ENCODE data around the gene LCN6. TPM values are rescaled to one million over a fixed set of nuclear protein-coding genes. Genes with fewer than 3 reads are reported as not detected.
"Not testable (repeated sequence)": the region's sequence is repeated elsewhere in the genome, so short reads cannot be mapped to it uniquely, and the experiment has no call there.

Gene LCN6
- total and polyA plus RNA-seq, 4 donors, result 1.4 to 12.3 (median 8.6) TPM; not detected in 1

GRCh38 chr9:136769710-136770191 is 21.4 kb upstream of the LCN6 start:
- no peak for ATAC-seq (ENCODE audit: insufficient read depth, low FRiP score)

GRCh38 chr9:136766410-136767120 is 18.2 kb upstream of the LCN6 start:
- ATAC-seq (ENCODE audit: insufficient read depth, low FRiP score); H3K4me3 ChIP-seq; H3K9me3 ChIP-seq (ENCODE audit: control insufficient read depth in 4 of 4, insufficient read depth in 3 of 4, low read length in 3 of 4); H3K36me3 ChIP-seq (ENCODE audit: control insufficient read depth in 4 of 4, insufficient read depth in 4 of 4, low read length in 4 of 4); H3K27ac ChIP-seq (ENCODE audit: low read depth in 1 of 2, low read length in 1 of 2); H3K4me1 ChIP-seq (ENCODE audit: control insufficient read depth in 5 of 5, insufficient read depth in 5 of 5, low read length in 5 of 5); H3K9ac ChIP-seq (ENCODE audit: insufficient read depth in 1 of 2, low read length in 2 of 2); H3K27me3 ChIP-seq (ENCODE audit: control insufficient read depth in 3 of 3, insufficient read depth in 3 of 3, low read length in 2 of 3): not testable (repeated sequence)
- peak in 2 of 3 donors; percentile 23 to 42 for DNase-seq
- 46 to 57% methylated on average over 17 to 18 of the region's 18 CpGs for WGBS, 2 donors

More at GRCh38 chr9:136769710-136770191, 21.4 kb upstream of the LCN6 start:
- H3K9me3 ChIP-seq (ENCODE audit: control insufficient read depth in 4 of 4, insufficient read depth in 3 of 4, low read length in 3 of 4), result peaks cover 0 to 7% (median 2%) of the 10 kb centered on the region in 4 donors
- H3K9ac ChIP-seq (ENCODE audit: insufficient read depth in 1 of 2, low read length in 2 of 2), result no peak overlapping the region
- 8 to 12% methylated on average over 14 to 16 of the region's 16 CpGs for WGBS, 2 donors
- H3K4me3 ChIP-seq, result no peak overlapping the region
- H3K4me1 ChIP-seq (ENCODE audit: control insufficient read depth in 5 of 5, insufficient read depth in 5 of 5, low read length in 5 of 5), result peaks cover 0 to 2% (median 0%) of the 10 kb centered on the region in 5 donors
- TF ChIP-seq CTCF (IDR thresholded peaks at IDR 0.05; ENCODE audit: control extremely low read depth, extremely low read depth), result no peak
- H3K27ac ChIP-seq (ENCODE audit: low read depth in 1 of 2, low read length in 1 of 2), result no peak overlapping the region
- peaks cover 0 to 3% (median 0%) of the 10 kb centered on the region in 3 donors for H3K27me3 ChIP-seq (ENCODE audit: control insufficient read depth in 3 of 3, insufficient read depth in 3 of 3, low read length in 2 of 3)
- H3K36me3 ChIP-seq (ENCODE audit: control insufficient read depth in 4 of 4, insufficient read depth in 4 of 4, low read length in 4 of 4), result no peaks in the 10 kb centered on the region
- peak in 1 of 3 donors; percentile 32 for DNase-seq

- not testable (repeated sequence) for H3K27me3 ChIP-seq (ENCODE audit: control insufficient read depth in 3 of 3, insufficient read depth in 3 of 3, low read length in 2 of 3); H3K36me3 ChIP-seq (ENCODE audit: control insufficient read depth in 4 of 4, insufficient read depth in 4 of 4, low read length in 4 of 4); H3K9ac ChIP-seq (ENCODE audit: insufficient read depth in 1 of 2, low read length in 2 of 2); H3K27ac ChIP-seq (ENCODE audit: low read depth in 1 of 2, low read length in 1 of 2); ATAC-seq (ENCODE audit: insufficient read depth, low FRiP score); DNase-seq; H3K4me3 ChIP-seq; H3K4me1 ChIP-seq (ENCODE audit: control insufficient read depth in 5 of 5, insufficient read depth in 5 of 5, low read length in 5 of 5); H3K9me3 ChIP-seq (ENCODE audit: control insufficient read depth in 4 of 4, insufficient read depth in 3 of 4, low read length in 3 of 4)
- 80 to 87% methylated on average over 14 of the region's 14 CpGs for WGBS, 2 donors
These were observed 17.6 kb upstream of the LCN6 start for GRCh38 chr9:136765745-136766409.

GRCh38 chr9:136765041-136765440 is 16.7 kb upstream of the LCN6 start:
- Histone ChIP-seq H3K4me3 (no peak overlapping the region), H3K4me1 (ENCODE audit: control insufficient read depth in 5 of 5, insufficient read depth in 5 of 5, low read length in 5 of 5) (peaks cover 0 to 2% (median 0%) of the 10 kb centered on the region in 5 donors), H3K9me3 (ENCODE audit: control insufficient read depth in 4 of 4, insufficient read depth in 3 of 4, low read length in 3 of 4) (no peaks in the 10 kb centered on the region), H3K27ac (ENCODE audit: low read depth in 1 of 2, low read length in 1 of 2) (no peak overlapping the region), H3K36me3 (ENCODE audit: control insufficient read depth in 4 of 4, insufficient read depth in 4 of 4, low read length in 4 of 4) (no peaks in the 10 kb centered on the region), H3K9ac (ENCODE audit: insufficient read depth in 1 of 2, low read length in 2 of 2) (no peak overlapping the region), H3K27me3 (ENCODE audit: control insufficient read depth in 3 of 3, insufficient read depth in 3 of 3, low read length in 2 of 3) (peaks cover 0 to 3% (median 0%) of the 10 kb centered on the region in 3 donors)
- ATAC-seq (ENCODE audit: insufficient read depth, low FRiP score), result no peak
- TF ChIP-seq CTCF (IDR thresholded peaks at IDR 0.05; ENCODE audit: control extremely low read depth, extremely low read depth), result no peak
- no peak for DNase-seq
- 90 to 94% methylated on average over 14 of the region's 14 CpGs for WGBS, 2 donors

Measured in lung (tissue), 12 donors.